OCI-LY7 (cell line): ENCODE results near the gene MAP2K2. TPM values are rescaled to one million over a fixed set of nuclear protein-coding genes. Genes with fewer than 3 reads are reported as not detected.

Experiments used
- BruUV-seq: library from RNA; stranded (reverse); fragments of 400-500 nt; replicated peaks from 2 replicates; lab custom pipeline; 2021; lab: Mats Ljungman, UMichigan
- CTCF ChIA-PET: fragments of 300-600 bp; sonication (Branson Sonifier 250); formaldehyde crosslinking; loops from one replicate; lab custom pipeline; 2022; ENCODE audit warnings: antibody characterized with exemption; ENCODE audit not compliant: unreplicated experiment; lab: Charles Lee
- POLR2A ChIA-PET: fragments of 300-600 bp; sonication (Branson Sonifier 250); formaldehyde crosslinking; loops from one replicate; lab custom pipeline; 2022; ENCODE audit warnings: antibody characterized with exemption; lab: Charles Lee
- DNase-seq: peaks from one replicate; pipeline ENCODE4 v3.0.0-alpha.2; 2015; ENCODE audit warnings: low spot score
- H2AFZ ChIP-seq: fragments of 200-600 bp; sonication (generic), shearing (Covaris generic); 2 replicates; pipeline ENCODE4 v1.6.1; 2014; ENCODE audit warnings: mild to moderate bottlenecking, antibody characterized with exemption, low read length, moderate library complexity
- H3K27ac ChIP-seq: fragments of 200-600 bp; sonication (generic); 2 replicates; pipeline ENCODE4 v1.5.1; 2014; ENCODE audit warnings: mixed run types, low read depth, mild to moderate bottlenecking, moderate library complexity, low read length, inconsistent platforms; ENCODE audit not compliant: poor library complexity, severe bottlenecking
- H3K36me3 ChIP-seq: fragments of 200-600 bp; sonication (generic); 2 replicates; pipeline ENCODE4 v1.6.1; 2014; ENCODE audit warnings: mild to moderate bottlenecking, antibody characterized with exemption, low read length, moderate library complexity, mixed read lengths; ENCODE audit not compliant: insufficient read depth
- H3K4me1 ChIP-seq: fragments of 200-600 bp; sonication (generic); 2 replicates; pipeline ENCODE4 v1.5.1; 2014; ENCODE audit warnings: mild to moderate bottlenecking, low read length; ENCODE audit not compliant: insufficient read depth, poor library complexity, severe bottlenecking
- H3K4me2 ChIP-seq: fragments of 200-600 bp; sonication (generic); 2 replicates; pipeline ENCODE4 v1.6.1; 2014; ENCODE audit warnings: mild to moderate bottlenecking, low read length
- H3K4me3 ChIP-seq: fragments of 200-600 bp; sonication (generic); 2 replicates; pipeline ENCODE4 v1.5.1; 2014; ENCODE audit warnings: mild to moderate bottlenecking, low read depth, low read length; ENCODE audit not compliant: poor library complexity, severe bottlenecking
- H3K79me2 ChIP-seq: fragments of 200-600 bp; sonication (generic); 2 replicates; pipeline ENCODE4 v1.6.1; 2016; ENCODE audit warnings: low read depth, mild to moderate bottlenecking, low read length, moderate library complexity, mixed read lengths; ENCODE audit not compliant: insufficient read depth
- H3K9me2 ChIP-seq: fragments of 200-600 bp; sonication (generic); 2 replicates; pipeline ENCODE4 v1.6.1; 2016; ENCODE audit warnings: mild to moderate bottlenecking, low read length, mixed read lengths; ENCODE audit not compliant: insufficient read depth
- H3K9me3 ChIP-seq: fragments of 200-600 bp; sonication (generic); 2 replicates; pipeline ENCODE4 v1.6.1; 2014; ENCODE audit warnings: mild to moderate bottlenecking, mixed run types, low read length, mixed read lengths
- H4K20me1 ChIP-seq: fragments of 200-600 bp; sonication (generic); 2 replicates; pipeline ENCODE4 v1.6.1; 2014; ENCODE audit warnings: mild to moderate bottlenecking, antibody characterized with exemption, low read length, moderate library complexity, mixed read lengths; ENCODE audit not compliant: insufficient read depth
- CTCF ChIP-seq: fragments of 200-600 bp; sonication (generic); conservative IDR thresholded peaks from 2 replicates; pipeline ENCODE4 v1.5.1; 2014; ENCODE audit warnings: mild to moderate bottlenecking, antibody characterized with exemption, low read length, moderate library complexity, mixed read lengths
- EZH2phosphoT487 ChIP-seq: fragments of 200-600 bp; sonication (generic); IDR thresholded peaks from 2 replicates; pipeline ENCODE4 v1.6.1; 2018; ENCODE audit warnings: low read depth, borderline replicate concordance, mild to moderate bottlenecking, mixed run types, antibody characterized with exemption, low read length, moderate library complexity, mixed read lengths
- intact Hi-C: fragments of 100-400 bp; cut with micrococcal nuclease; formaldehyde crosslinking; loops from one replicate; pipeline ENCODE4 v1.10.0; 2022; ENCODE audit not compliant: unreplicated experiment
- total RNA-seq, 2 experiments: library from RNA; depleted of rRNA in 1 of 2; stranded (reverse); fragments of >200 nt in 1 of 2; shearing (Covaris generic) in 1 of 2; gene quantifications; 2 replicates each; pipeline ENCODE4 v1.2.3, GENCODE V29; 2014 to 2022

MAP2K2 gene
- total RNA-seq, 2 experiments from 2014 or later, result 105 to 116 TPM

- Histone ChIP-seq H3K79me2 (peaks cover 82% of the 10 kb centered on the region), H2AFZ (no peak overlapping the region), H3K9me2 (no peaks in the 10 kb centered on the region), H3K36me3 (peaks cover 75% of the 10 kb centered on the region), H3K27ac (no peak overlapping the region), H3K4me3 (no peak overlapping the region), H4K20me1 (peaks cover 18% of the 10 kb centered on the region), H3K4me2 (no peak overlapping the region), H3K9me3 (no peaks in the 10 kb centered on the region), H3K4me1 (peaks cover 40% of the 10 kb centered on the region)
- no peak for DNase-seq
- BruUV-seq, result no TSS peak
- CTCF ChIA-PET, result interaction anchor here (0.7 kb wide), 1 partner anchor 295 kb away, joined by 3 read pairs; no protein-coding TSS in a partner anchor
- POLR2A ChIA-PET, result no interaction called here
- intact Hi-C loops, result no loop called here
- TF ChIP-seq CTCF (no peak), EZH2phosphoT487 (no peak)
Observed at GRCh38 chr19:4057931-4058692, 65.8 kb downstream of the MAP2K2 start.

GRCh38 chr19:4055209-4055552 lies 68.7 kb downstream of the MAP2K2 start:
- TF ChIP-seq EZH2phosphoT487 (no peak), CTCF (no peak)
- no peak overlapping the region for H3K27ac ChIP-seq
- H3K4me3 ChIP-seq, result no peak overlapping the region
- no peaks in the 10 kb centered on the region; the same call in 1 of the 2 replicates for H4K20me1 ChIP-seq
- H3K9me3 ChIP-seq, result no peaks in the 10 kb centered on the region
- no peaks in the 10 kb centered on the region for H3K9me2 ChIP-seq
- POLR2A ChIA-PET, result no interaction called here
- H3K79me2 ChIP-seq, result peaks cover 81% of the 10 kb centered on the region
- CTCF ChIA-PET, result no interaction called here
- no peak overlapping the region for H3K4me2 ChIP-seq
- H2AFZ ChIP-seq, result no peak overlapping the region
- no TSS peak for BruUV-seq
- peaks cover 11% of the 10 kb centered on the region for H3K4me1 ChIP-seq
- peaks cover 80% of the 10 kb centered on the region for H3K36me3 ChIP-seq
- DNase-seq, result no peak
- intact Hi-C loops, result no loop called here
